Natural killer cell (primary cell): ENCODE results near the gene CCNJL. TPM values are rescaled to one million over a fixed set of nuclear protein-coding genes. Genes with fewer than 3 reads are reported as not detected.

Experiments used
- ATAC-seq, 3 donors: fragments of 150-1000 bp in 2 of 3; fragments of 200-7000 bp in 1 of 3; cut with Tn5 transposase; 1 replicate in 1 of 3; 2 replicates in 2 of 3; pipeline ENCODE4 v1.10.0; 2021; ENCODE audit warnings: mild to moderate bottlenecking in 2 of 3, moderate library complexity in 2 of 3
- DNase-seq, 2 donors: peaks; one replicate each; pipeline versions ENCODE4 v3.0.0 to v3.0.0-alpha.2; 2013 to 2021; ENCODE audit warnings: mixed read lengths in 1 of 2
- H3K27ac ChIP-seq: one replicate; pipeline ENCODE4 v1.5.1; 2013; ENCODE audit warnings: mild to moderate bottlenecking, low read length
- H3K27me3 ChIP-seq: one replicate; pipeline ENCODE4 v1.6.1; 2013; ENCODE audit warnings: low read length; ENCODE audit not compliant: control insufficient read depth, insufficient read depth
- H3K36me3 ChIP-seq: one replicate; pipeline ENCODE4 v1.6.1; 2013; ENCODE audit warnings: low read length; ENCODE audit not compliant: control insufficient read depth, insufficient read depth
- H3K4me1 ChIP-seq: one replicate; pipeline ENCODE4 v1.6.1; 2013; ENCODE audit warnings: low read length; ENCODE audit not compliant: control insufficient read depth, insufficient read depth
- H3K4me3 ChIP-seq: one replicate; pipeline ENCODE4 v1.5.1; 2013; ENCODE audit warnings: low read length
- H3K9me3 ChIP-seq: one replicate; pipeline ENCODE4 v1.6.1; 2013; ENCODE audit warnings: low read length; ENCODE audit not compliant: control insufficient read depth, insufficient read depth
- H3K27ac Mint-ChIP-seq, 2 donors: one replicate each; pipeline ENCODE4 v1.8.0; 2022; ENCODE audit warnings: mild to moderate bottlenecking in 2 of 2, mixed read lengths in 2 of 2, moderate library complexity in 1 of 2
- H3K27me3 Mint-ChIP-seq, 2 donors: one replicate each; pipeline ENCODE4 v1.8.0; 2022; ENCODE audit warnings: low read depth in 2 of 2, mixed read lengths in 2 of 2
- H3K36me3 Mint-ChIP-seq: one replicate; pipeline ENCODE4 v1.8.0; 2022; ENCODE audit warnings: mixed read lengths
- H3K4me1 Mint-ChIP-seq, 2 donors: one replicate each; pipeline ENCODE4 v1.8.0; 2022; ENCODE audit warnings: mixed read lengths in 2 of 2
- H3K4me3 Mint-ChIP-seq: one replicate; pipeline ENCODE4 v1.8.0; 2022; ENCODE audit warnings: mild to moderate bottlenecking, moderate library complexity, mixed read lengths
- H3K9me3 Mint-ChIP-seq, 2 donors: one replicate each; pipeline ENCODE4 v1.8.0; 2022; ENCODE audit warnings: mixed read lengths in 2 of 2
- WGBS: methylation state at CpG from one replicate; pipeline ENCODE4 v1.1.7; 2013; ENCODE audit warnings: missing lambda C conversion rate; ENCODE audit not compliant: insufficient coverage; 5-methylcytosine and 5-hydroxymethylcytosine counted together
- intact Hi-C: fragments of 100-400 bp; cut with micrococcal nuclease; formaldehyde crosslinking; loops from one replicate; pipeline ENCODE4 v1.14.2; 2022
- total RNA-seq, 4 donors: library from RNA; stranded (reverse); fragments of 120-200 nt in 1 of 4; gene quantifications; one replicate each; pipeline versions ENCODE4 v1.2.3 to v1.2.4, GENCODE V29; 2013 to 2022
- TF ChIP-seq, protein P1 (sequence below): fragments of 200-600 bp; IDR thresholded peaks from one replicate; pipeline ENCODE4 v1.8.0; 2022; ENCODE audit warnings: antibody characterized with exemption

Gene CCNJL
- total RNA-seq, 3 donors from 2014 or later (not counting 1 experiment from before 2014, with no cell fraction given) = 19.9 to 32.1 (median 20.7) TPM

GRCh38 chr5:160312960-160313727, 780 bp upstream of the CCNJL start:
- peaks cover 42% of the 10 kb centered on the region in 2 donors for H3K4me1 Mint-ChIP-seq
- WGBS = 8% methylated on average over 5 of the region's 8 CpGs
- Histone ChIP-seq H3K4me1 (peaks cover 24% of the 10 kb centered on the region), H3K4me3 (peak overlapping the region; percentile 49), H3K27me3 (no peaks in the 10 kb centered on the region), H3K36me3 (no peaks in the 10 kb centered on the region), H3K27ac (no peak overlapping the region), H3K9me3 (no peaks in the 10 kb centered on the region)
- H3K4me3 Mint-ChIP-seq = peak overlapping the region; percentile 100
- ATAC-seq (no peak), DNase-seq (no peak)
- no peaks in the 10 kb centered on the region for H3K9me3 Mint-ChIP-seq
- H3K36me3 Mint-ChIP-seq = no peaks in the 10 kb centered on the region
- H3K27ac Mint-ChIP-seq = peak overlapping the region; percentile 87 to 89
- H3K27me3 Mint-ChIP-seq = peaks cover 0 to 2% of the 10 kb centered on the region in 2 donors
- intact Hi-C loops = loop anchor here (1.0 kb wide), 1 partner anchor 15 kb away; no protein-coding TSS in a partner anchor
- TF ChIP-seq, protein P1, sequence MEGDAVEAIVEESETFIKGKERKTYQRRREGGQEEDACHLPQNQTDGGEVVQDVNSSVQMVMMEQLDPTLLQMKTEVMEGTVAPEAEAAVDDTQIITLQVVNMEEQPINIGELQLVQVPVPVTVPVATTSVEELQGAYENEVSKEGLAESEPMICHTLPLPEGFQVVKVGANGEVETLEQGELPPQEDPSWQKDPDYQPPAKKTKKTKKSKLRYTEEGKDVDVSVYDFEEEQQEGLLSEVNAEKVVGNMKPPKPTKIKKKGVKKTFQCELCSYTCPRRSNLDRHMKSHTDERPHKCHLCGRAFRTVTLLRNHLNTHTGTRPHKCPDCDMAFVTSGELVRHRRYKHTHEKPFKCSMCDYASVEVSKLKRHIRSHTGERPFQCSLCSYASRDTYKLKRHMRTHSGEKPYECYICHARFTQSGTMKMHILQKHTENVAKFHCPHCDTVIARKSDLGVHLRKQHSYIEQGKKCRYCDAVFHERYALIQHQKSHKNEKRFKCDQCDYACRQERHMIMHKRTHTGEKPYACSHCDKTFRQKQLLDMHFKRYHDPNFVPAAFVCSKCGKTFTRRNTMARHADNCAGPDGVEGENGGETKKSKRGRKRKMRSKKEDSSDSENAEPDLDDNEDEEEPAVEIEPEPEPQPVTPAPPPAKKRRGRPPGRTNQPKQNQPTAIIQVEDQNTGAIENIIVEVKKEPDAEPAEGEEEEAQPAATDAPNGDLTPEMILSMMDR = no peak

GRCh38 chr5:160311491-160312133, 752 bp downstream of the CCNJL start:
- H3K4me1 ChIP-seq = peaks cover 24% of the 10 kb centered on the region
- no peaks in the 10 kb centered on the region for H3K9me3 Mint-ChIP-seq
- H3K36me3 ChIP-seq = no peaks in the 10 kb centered on the region
- peak overlapping the region; percentile 83 to 89 for H3K27ac Mint-ChIP-seq
- peak overlapping the region; percentile 95 for H3K4me3 Mint-ChIP-seq
- H3K4me1 Mint-ChIP-seq = peaks cover 52 to 53% of the 10 kb centered on the region in 2 donors
- no peak overlapping the region for H3K27ac ChIP-seq
- DNase-seq = peak in 1 of 2 donors; percentile 21
- TF ChIP-seq, protein P1 = no peak
- no peaks in the 10 kb centered on the region for H3K27me3 ChIP-seq
- H3K9me3 ChIP-seq = no peaks in the 10 kb centered on the region
- 4% methylated on average over 44 of the region's 45 CpGs for WGBS
- intact Hi-C loops = loop anchor here (1.0 kb wide), 2 partner anchors 13 to 40 kb away; no protein-coding TSS in a partner anchor
- peaks cover 0 to 2% of the 10 kb centered on the region in 2 donors for H3K27me3 Mint-ChIP-seq
- H3K4me3 ChIP-seq = peak overlapping the region; percentile 70
- peak; percentile 36 to 62 (median 43) for ATAC-seq
- H3K36me3 Mint-ChIP-seq = no peaks in the 10 kb centered on the region

DNA sequence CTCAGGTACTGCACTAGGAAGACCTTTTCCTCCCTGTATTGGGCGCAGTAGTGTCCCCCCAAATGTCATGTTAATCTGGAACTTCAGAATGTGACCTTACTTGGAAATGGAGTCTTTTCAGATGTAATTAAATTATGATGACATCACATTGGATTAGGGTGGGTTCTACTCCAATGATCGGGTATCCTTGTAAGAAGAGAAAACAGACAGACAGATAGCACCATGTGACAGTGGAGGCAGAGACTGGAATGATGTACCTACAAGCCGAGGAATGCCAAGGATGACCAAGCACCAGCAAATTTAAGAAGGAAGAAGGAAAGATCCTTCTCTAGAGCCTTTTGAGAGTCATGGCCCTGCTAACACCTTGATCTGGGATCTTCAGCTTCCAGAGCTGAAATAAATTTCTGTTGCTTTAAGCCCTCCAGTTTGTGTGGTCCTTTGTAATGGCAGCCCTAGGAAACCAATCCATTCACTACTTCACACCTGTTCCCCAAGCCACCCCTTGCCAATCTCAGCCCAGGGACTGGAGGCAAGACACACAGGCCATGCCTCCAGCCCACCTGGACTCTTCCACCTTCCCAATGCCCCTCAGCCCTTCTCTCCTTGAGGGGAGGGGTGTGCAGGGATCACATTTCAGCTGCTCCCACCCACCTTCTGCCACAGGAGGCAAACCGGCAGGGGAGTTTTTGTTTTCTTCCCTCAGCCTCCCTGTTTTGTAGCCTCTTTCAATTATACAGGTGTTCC, 1.6 kb downstream of the CCNJL start:
- H3K9me3 ChIP-seq = no peaks in the 10 kb centered on the region
- no peak overlapping the region for H3K4me3 ChIP-seq
- no peaks in the 10 kb centered on the region for H3K36me3 Mint-ChIP-seq
- no peaks in the 10 kb centered on the region for H3K9me3 Mint-ChIP-seq
- peaks cover 53 to 54% of the 10 kb centered on the region in 2 donors for H3K4me1 Mint-ChIP-seq
- no peak for ATAC-seq
- H3K27ac ChIP-seq = no peak overlapping the region
- H3K4me1 ChIP-seq = peaks cover 24% of the 10 kb centered on the region
- no peaks in the 10 kb centered on the region for H3K36me3 ChIP-seq
- 79% methylated on average over 4 of the region's 4 CpGs for WGBS
- H3K27me3 ChIP-seq = no peaks in the 10 kb centered on the region
- H3K4me3 Mint-ChIP-seq = peak overlapping the region; percentile 95
- TF ChIP-seq, protein P1 = no peak
- DNase-seq = no peak
- intact Hi-C loops = loop anchor here (1.0 kb wide), 1 partner anchor 39 kb away; no protein-coding TSS in a partner anchor
- peaks cover 0 to 2% of the 10 kb centered on the region in 2 donors for H3K27me3 Mint-ChIP-seq
- peak overlapping the region; percentile 83 to 89 for H3K27ac Mint-ChIP-seq
